ENCODE data around the gene NDST3. TPM values are rescaled to one million over a fixed set of nuclear protein-coding genes. Genes with fewer than 3 reads are reported as not detected.

NDST3 gene
- total RNA-seq, 4 donors from 2014 or later: 0.11 to 2.4 (median 0.71) TPM

- Histone ChIP-seq H3K27ac (no peak overlapping the region), H3K36me3 (no peaks in the 10 kb centered on the region), H3K27me3 (no peaks in the 10 kb centered on the region), H3K4me1 (no peaks in the 10 kb centered on the region), H3K4me3 (replicated peaks in 1 of 3) (no peak overlapping the region), H3K9me3 (no peaks in the 10 kb centered on the region)
- TF ChIP-seq POLR2A (IDR thresholded peaks at IDR 0.05) (no peak), CTCF (IDR thresholded peaks at IDR 0.05) (no peak)
- 84 to 89% methylated on average over 4 of the region's 4 CpGs for WGBS, 2 donors
- no peak for DNase-seq
- intact Hi-C loops (cut with DNase I): no loop called here
Measured at GRCh38 chr4:118171381-118171780, 137.1 kb downstream of the NDST3 start.

- Histone ChIP-seq H3K27ac (no peak overlapping the region), H3K27me3 (no peaks in the 10 kb centered on the region), H3K4me3 (replicated peaks in 1 of 3) (no peak overlapping the region), H3K4me1 (no peaks in the 10 kb centered on the region), H3K36me3 (no peaks in the 10 kb centered on the region), H3K9me3 (no peaks in the 10 kb centered on the region)
- TF ChIP-seq POLR2A (IDR thresholded peaks at IDR 0.05): no peak
- TF ChIP-seq CTCF (IDR thresholded peaks at IDR 0.05): no peak
- no peak for DNase-seq
- intact Hi-C loops (cut with DNase I): no loop called here
Measured at GRCh38 chr4:118173126-118173525, 138.8 kb downstream of the NDST3 start.

GRCh38 chr4:118173956-118174725, 139.9 kb downstream of the NDST3 start:
- Histone ChIP-seq H3K4me3 (replicated peaks in 1 of 3) (no peak overlapping the region), H3K9me3 (no peaks in the 10 kb centered on the region), H3K27me3 (no peaks in the 10 kb centered on the region), H3K27ac (no peak overlapping the region), H3K36me3 (no peaks in the 10 kb centered on the region), H3K4me1 (no peaks in the 10 kb centered on the region)
- TF ChIP-seq POLR2A (IDR thresholded peaks at IDR 0.05) (no peak), CTCF (IDR thresholded peaks at IDR 0.05) (no peak)
- DNase-seq: no peak
- intact Hi-C loops (cut with DNase I): no loop called here
- WGBS, 2 donors: 55 to 70% methylated on average over 4 of the region's 4 CpGs

- Histone ChIP-seq H3K27me3 (no peaks in the 10 kb centered on the region), H3K4me3 (replicated peaks in 1 of 3) (no peak overlapping the region), H3K27ac (no peak overlapping the region), H3K9me3 (no peaks in the 10 kb centered on the region), H3K4me1 (no peaks in the 10 kb centered on the region), H3K36me3 (no peaks in the 10 kb centered on the region)
- intact Hi-C loops (cut with DNase I): no loop called here
- no peak for DNase-seq
- WGBS, 2 donors: 80 to 85% methylated on average over 4 of the region's 4 CpGs
- no peak for TF ChIP-seq CTCF (IDR thresholded peaks at IDR 0.05)
- no peak for TF ChIP-seq POLR2A (IDR thresholded peaks at IDR 0.05)
Measured at GRCh38 chr4:118175506-118175905, 141.2 kb downstream of the NDST3 start.

- Histone ChIP-seq H3K36me3 (no peaks in the 10 kb centered on the region), H3K4me3 (replicated peaks in 1 of 3) (no peak overlapping the region), H3K4me1 (no peaks in the 10 kb centered on the region), H3K27me3 (no peaks in the 10 kb centered on the region), H3K27ac (no peak overlapping the region), H3K9me3 (no peaks in the 10 kb centered on the region)
- DNase-seq: no peak
- no peak for TF ChIP-seq CTCF (IDR thresholded peaks at IDR 0.05)
- no peak for TF ChIP-seq POLR2A (IDR thresholded peaks at IDR 0.05)
- intact Hi-C loops (cut with DNase I): no loop called here
Measured at GRCh38 chr4:118177126-118177525, 142.8 kb downstream of the NDST3 start.
